ENCODE data around the gene LRBA. TPM values are rescaled to one million over a fixed set of nuclear protein-coding genes. Genes with fewer than 3 reads are reported as not detected.

LRBA gene
- total RNA-seq, 2 donors from 2014 or later, result 50.1 to 59.9 TPM

DNA sequence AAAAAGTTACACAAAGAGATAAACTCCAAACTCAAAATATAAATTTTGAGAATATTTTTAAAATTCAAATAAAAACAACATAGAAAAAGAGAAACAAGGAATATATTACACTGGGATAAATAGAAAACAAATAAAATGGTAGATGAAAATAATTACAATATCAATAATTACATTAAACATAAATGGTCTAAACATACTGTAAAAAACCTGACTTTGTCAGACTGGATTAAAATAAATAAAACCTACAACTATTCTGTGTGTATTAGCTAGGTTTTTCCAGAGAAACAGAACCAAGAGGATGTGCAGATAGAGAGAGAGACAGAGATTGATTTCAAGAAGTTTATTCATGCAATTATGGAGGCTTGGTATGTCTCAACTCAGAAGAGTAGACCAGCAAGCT is 126.5 kb downstream of the LRBA start:
- H3K27ac ChIP-seq, result no peak overlapping the region
- TF ChIP-seq POLR2A (IDR thresholded peaks at IDR 0.05), result no peak
- no peak for TF ChIP-seq CTCF (IDR thresholded peaks at IDR 0.05)
- no peaks in the 10 kb centered on the region for H3K9me3 ChIP-seq
- no peak overlapping the region for H3K4me3 ChIP-seq
- intact Hi-C loops (cut with DNase I), result no loop called here
- H3K27me3 ChIP-seq, result no peaks in the 10 kb centered on the region
- no peaks in the 10 kb centered on the region for H3K36me3 ChIP-seq (replicated peaks in 1 of 2; ENCODE audit: insufficient read depth in 1 of 2, low read depth in 2 of 2)
- no peak for DNase-seq
- ATAC-seq, result no peak
- no peaks in the 10 kb centered on the region for H3K4me1 ChIP-seq

DNA sequence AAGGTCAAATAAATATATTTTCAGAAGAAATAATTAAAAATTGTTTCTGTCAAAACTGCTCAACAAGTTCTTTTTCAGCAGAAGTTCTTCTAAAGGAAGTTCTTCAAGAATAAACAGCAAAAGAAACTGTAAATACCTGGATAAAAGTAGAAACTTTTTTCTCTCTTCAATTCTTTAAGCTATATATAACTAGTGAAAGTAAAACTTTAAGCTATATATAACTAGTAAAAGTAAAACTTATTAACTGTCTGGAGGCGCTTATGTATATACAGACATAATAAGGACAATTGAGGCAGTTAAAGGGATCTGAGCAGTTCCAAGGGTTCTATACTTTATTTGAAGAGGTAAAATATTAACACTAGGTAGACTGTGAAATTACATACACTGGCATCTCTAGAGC is 126.9 kb downstream of the LRBA start:
- Histone ChIP-seq H3K4me1 (no peaks in the 10 kb centered on the region), H3K27ac (no peak overlapping the region), H3K4me3 (no peak overlapping the region), H3K9me3 (no peaks in the 10 kb centered on the region), H3K36me3 (replicated peaks in 1 of 2; ENCODE audit: insufficient read depth in 1 of 2, low read depth in 2 of 2) (no peaks in the 10 kb centered on the region), H3K27me3 (no peaks in the 10 kb centered on the region)
- no peak for ATAC-seq
- TF ChIP-seq CTCF (IDR thresholded peaks at IDR 0.05), result no peak
- TF ChIP-seq POLR2A (IDR thresholded peaks at IDR 0.05), result no peak
- DNase-seq, result no peak
- 0% methylated on average over 1 of the region's 1 CpG for WGBS, 2 donors
- intact Hi-C loops (cut with DNase I), result no loop called here

GRCh38 chr4:150886597-150886996 is 128.5 kb downstream of the LRBA start:
- H3K4me1 ChIP-seq, result no peaks in the 10 kb centered on the region
- H3K27me3 ChIP-seq, result no peaks in the 10 kb centered on the region
- WGBS, 2 donors, result 93 to 100% methylated on average over 1 of the region's 1 CpG
- TF ChIP-seq POLR2A (IDR thresholded peaks at IDR 0.05), result no peak
- H3K9me3 ChIP-seq, result no peaks in the 10 kb centered on the region
- intact Hi-C loops (cut with DNase I), result no loop called here
- H3K27ac ChIP-seq, result no peak overlapping the region
- DNase-seq (no peak), ATAC-seq (no peak)
- H3K4me3 ChIP-seq, result no peak overlapping the region
- no peaks in the 10 kb centered on the region for H3K36me3 ChIP-seq (replicated peaks in 1 of 2; ENCODE audit: insufficient read depth in 1 of 2, low read depth in 2 of 2)

GRCh38 chr4:150884625-150885024 is 130.5 kb downstream of the LRBA start:
- Histone ChIP-seq H3K27me3 (no peaks in the 10 kb centered on the region), H3K4me3 (no peak overlapping the region), H3K27ac (no peak overlapping the region), H3K4me1 (no peaks in the 10 kb centered on the region), H3K9me3 (no peaks in the 10 kb centered on the region), H3K36me3 (replicated peaks in 1 of 2; ENCODE audit: insufficient read depth in 1 of 2, low read depth in 2 of 2) (no peaks in the 10 kb centered on the region)
- WGBS, 2 donors, result 82 to 88% methylated on average over 1 of the region's 1 CpG
- intact Hi-C loops (cut with DNase I), result no loop called here
- DNase-seq (no peak), ATAC-seq (no peak)
- no peak for TF ChIP-seq CTCF (IDR thresholded peaks at IDR 0.05)
- no peak for TF ChIP-seq POLR2A (IDR thresholded peaks at IDR 0.05)

- intact Hi-C loops (cut with DNase I), result no loop called here
- ATAC-seq, result no peak
- H3K9me3 ChIP-seq, result no peaks in the 10 kb centered on the region
- H3K27ac ChIP-seq, result no peak overlapping the region
- no peaks in the 10 kb centered on the region for H3K4me1 ChIP-seq
- no peak overlapping the region for H3K4me3 ChIP-seq
- H3K36me3 ChIP-seq (replicated peaks in 1 of 2; ENCODE audit: insufficient read depth in 1 of 2, low read depth in 2 of 2), result peaks cover 0 to 2% of the 10 kb centered on the region in 2 donors
- WGBS, 2 donors, result 100% methylated on average over 1 of the region's 1 CpG
- no peak for DNase-seq
- H3K27me3 ChIP-seq, result no peaks in the 10 kb centered on the region
- TF ChIP-seq POLR2A (IDR thresholded peaks at IDR 0.05), result no peak
- no peak for TF ChIP-seq CTCF (IDR thresholded peaks at IDR 0.05)
These were observed 139.7 kb downstream of the LRBA start for GRCh38 chr4:150875367-150875766.

Measured in body of pancreas (tissue), 4 donors.